PFSK-1 (cell line): ENCODE measurements around the gene AQP7.

Experiments used
- FOXP2 ChIP-seq: optimal IDR thresholded peaks from 2 replicates; pipeline ENCODE3; 2011; ENCODE audit warnings: borderline replicate concordance, control low read depth, inconsistent platforms; ENCODE audit not compliant: insufficient read depth; ENCODE audit errors: extremely low read length, extremely low read depth
- POLR2AphosphoS5 ChIP-seq: IDR thresholded peaks from 2 replicates; pipeline ENCODE4 v1.6.1; 2012; ENCODE audit warnings: low read depth, mild to moderate bottlenecking, control low read depth, low read length, moderate library complexity
- REST ChIP-seq, 2 experiments: IDR thresholded peaks; 2 replicates each; pipeline versions ENCODE4 v1.6.1 to v1.8.0; 2011 to 2012; ENCODE audit warnings: low read depth in 2 of 2, low read length in 2 of 2, control low read depth in 1 of 2, inconsistent platforms in 1 of 2, mild to moderate bottlenecking in 1 of 2, moderate library complexity in 1 of 2; ENCODE audit not compliant: insufficient read depth in 1 of 2
- SIN3A ChIP-seq: IDR thresholded peaks from 2 replicates; pipeline ENCODE4 v1.6.1; 2012; ENCODE audit warnings: mild to moderate bottlenecking, low read length, moderate library complexity, borderline replicate concordance; ENCODE audit not compliant: insufficient read depth
- TAF1 ChIP-seq: IDR thresholded peaks from 2 replicates; pipeline ENCODE4 v1.6.1; 2012; ENCODE audit warnings: low read length, control low read depth, borderline replicate concordance; ENCODE audit not compliant: insufficient read depth

The AQP7 gene

DNA sequence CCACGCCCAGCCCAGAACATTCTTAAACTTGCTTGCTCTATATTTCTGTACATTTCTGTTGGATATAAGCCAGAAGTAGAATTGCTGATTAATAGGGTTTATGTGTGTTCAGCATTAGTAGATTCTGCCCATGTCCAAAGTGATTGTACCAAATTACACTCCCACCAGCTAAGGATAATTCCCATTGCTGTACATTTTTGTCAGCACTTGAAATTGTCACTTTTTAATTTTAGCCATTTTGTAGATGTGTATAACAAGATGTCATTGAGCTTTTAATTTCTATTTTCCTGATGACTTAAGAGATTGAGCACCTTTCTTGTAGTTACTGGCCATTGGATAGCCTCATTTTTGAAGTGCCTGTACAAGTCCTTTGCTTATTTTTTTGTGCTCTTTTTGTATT lies 46.4 kb downstream of the AQP7 start:
- no peak for TF ChIP-seq FOXP2
- TF ChIP-seq REST (IDR thresholded peaks at IDR 0.05; ENCODE audit: insufficient read depth in 1 of 2, low read depth in 2 of 2, low read length in 2 of 2): no peak
- TF ChIP-seq SIN3A: no peak
- no peak for TF ChIP-seq TAF1
- no peak for TF ChIP-seq POLR2AphosphoS5

GRCh38 chr9:33354651-33355211 lies 47.6 kb downstream of the AQP7 start:
- TF ChIP-seq TAF1 (no peak), SIN3A (no peak), FOXP2 (no peak), POLR2AphosphoS5 (no peak), REST (IDR thresholded peaks at IDR 0.05; ENCODE audit: insufficient read depth in 1 of 2, low read depth in 2 of 2, low read length in 2 of 2) (no peak)

GRCh38 chr9:33351547-33351946 lies 50.8 kb downstream of the AQP7 start:
- TF ChIP-seq FOXP2 (no peak), POLR2AphosphoS5 (no peak), TAF1 (no peak), SIN3A (no peak), REST (IDR thresholded peaks at IDR 0.05; ENCODE audit: insufficient read depth in 1 of 2, low read depth in 2 of 2, low read length in 2 of 2) (no peak)

DNA sequence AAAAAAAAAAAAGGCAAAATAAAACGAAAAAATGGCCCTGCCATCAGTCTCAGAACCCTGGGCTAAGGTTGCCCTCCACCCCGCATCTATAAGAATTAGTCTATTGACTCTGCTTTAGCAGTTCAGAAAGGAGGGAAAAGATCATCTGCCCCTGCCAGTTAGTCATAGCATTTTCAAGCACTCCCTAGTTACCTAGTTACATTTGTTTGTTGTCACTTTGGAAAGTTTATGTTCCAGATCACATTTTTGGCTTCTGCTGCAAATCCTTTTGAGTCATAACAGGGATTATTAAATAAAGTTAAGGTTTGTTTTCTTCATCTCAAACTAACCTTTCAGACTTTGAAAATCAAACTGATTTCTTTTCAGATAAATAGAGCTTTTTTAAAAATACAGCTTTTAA lies 52.1 kb downstream of the AQP7 start:
- TF ChIP-seq FOXP2: no peak
- no peak for TF ChIP-seq REST (IDR thresholded peaks at IDR 0.05; ENCODE audit: insufficient read depth in 1 of 2, low read depth in 2 of 2, low read length in 2 of 2)
- TF ChIP-seq TAF1: no peak
- no peak for TF ChIP-seq SIN3A
- TF ChIP-seq POLR2AphosphoS5: no peak

- TF ChIP-seq TAF1 (no peak), POLR2AphosphoS5 (no peak), FOXP2 (no peak), SIN3A (no peak), REST (IDR thresholded peaks at IDR 0.05; ENCODE audit: insufficient read depth in 1 of 2, low read depth in 2 of 2, low read length in 2 of 2) (no peak)
Measured at GRCh38 chr9:33349743-33350142, 52.6 kb downstream of the AQP7 start.
